HCT116 (cell line): ENCODE results near the gene RPS27A. TPM values are rescaled to one million over a fixed set of nuclear protein-coding genes. Genes with fewer than 3 reads are reported as not detected.
A peak's percentile ranks its signal among the peaks of the same experiment; 100 is the strongest.

Experiments
- ATAC-seq: fragments of 200-7000 bp; cut with Tn5 transposase; 2 replicates; pipeline ENCODE4 v1.9.1; 2020; ENCODE audit warnings: mild to moderate bottlenecking, moderate library complexity
- Bru-seq: library from RNA; stranded (reverse); fragments of 400-500 nt; gene quantifications from one replicate; lab custom pipeline; 2021; lab: Mats Ljungman, UMichigan
- BruChase-seq, 2 experiments: library from RNA; stranded (reverse); fragments of 400-500 nt; gene quantifications; one replicate each; lab custom pipeline; 2021; lab: Mats Ljungman, UMichigan
- BruUV-seq: library from RNA; stranded (reverse); fragments of 400-500 nt; replicated peaks from 2 replicates; lab custom pipeline; 2021; lab: Mats Ljungman, UMichigan
- CTCF ChIA-PET: fragments of 300-600 bp; sonication (Branson Sonifier 250); formaldehyde crosslinking; loops from one replicate; lab custom pipeline; 2021; ENCODE audit warnings: antibody characterized with exemption; lab: Charles Lee
- POLR2A ChIA-PET: fragments of 300-600, 350-600 bp; sonication (Branson Sonifier 250); formaldehyde crosslinking; loops from one replicate; lab custom pipeline; 2021; ENCODE audit warnings: antibody characterized with exemption; lab: Charles Lee
- RAD21 ChIA-PET, 2 experiments: fragments of 300-600 bp; sonication (Branson Sonifier 250); formaldehyde crosslinking; loops; one replicate each; lab custom pipeline; 2023; ENCODE audit warnings: low total read pairs in 2 of 2; ENCODE audit not compliant: uncharacterized antibody in 2 of 2, unreplicated experiment in 2 of 2, low non-redundant PET in 1 of 2; lab: Charles Lee
- DNase-seq: peaks from one replicate; pipeline ENCODE4 v3.0.0-alpha.2; 2010; ENCODE audit warnings: low read depth, low spot score
- H2AFZ ChIP-seq: fragments of 200-600 bp; shearing (Covaris generic), sonication (generic); 2 replicates; pipeline ENCODE4 v1.6.1; 2017; ENCODE audit warnings: low read depth, mixed run types, mixed read lengths, antibody characterized with exemption, low read length; ENCODE audit not compliant: poor library complexity, severe bottlenecking
- H3K27ac ChIP-seq: 2 replicates; pipeline ENCODE4 v1.5.1; 2012; ENCODE audit warnings: low read depth, low read length
- H3K27me3 ChIP-seq: fragments of 200-600 bp; sonication (generic); 2 replicates; pipeline ENCODE4 v1.6.1; 2016; ENCODE audit warnings: mixed run types, low read length, mixed read lengths; ENCODE audit not compliant: insufficient read depth
- H3K36me3 ChIP-seq, 2 experiments: fragments of 200-500 bp in 1 of 2; fragments of 200-600 bp in 1 of 2; sonication (Bioruptor generic) in 1 of 2; sonication (generic) in 1 of 2; 2 replicates each; pipeline versions ENCODE4 v1.5.1 to v1.6.1; 2014 to 2016; ENCODE audit warnings: low read length in 2 of 2, inconsistent platforms in 1 of 2, mixed read lengths in 1 of 2, mixed run types in 1 of 2; ENCODE audit not compliant: insufficient read depth in 2 of 2, control insufficient read depth in 1 of 2
- H3K4me1 ChIP-seq, 2 experiments: fragments of 200-600 bp in 1 of 2; sonication (generic) in 1 of 2; 2 replicates each; pipeline versions ENCODE4 v1.5.1 to v1.6.1; 2012 to 2017; ENCODE audit warnings: low read length in 2 of 2, inconsistent platforms in 1 of 2, mild to moderate bottlenecking in 1 of 2, mixed read lengths in 1 of 2, mixed run types in 1 of 2, moderate library complexity in 1 of 2; ENCODE audit not compliant: insufficient read depth in 2 of 2, control insufficient read depth in 1 of 2
- H3K4me2 ChIP-seq: fragments of 200-600 bp; sonication (generic); 2 replicates; pipeline ENCODE4 v1.6.1; 2017; ENCODE audit warnings: mixed run types, low read length, mixed read lengths
- H3K4me3 ChIP-seq, 2 experiments: fragments of 200-600 bp in 1 of 2; sonication (generic) in 1 of 2; replicated peaks in 1 of 2; 2 replicates each; pipeline ENCODE4 v1.5.1; 2011 to 2016; ENCODE audit warnings: low read length in 2 of 2, control low read depth in 1 of 2, low read depth in 1 of 2, mild to moderate bottlenecking in 1 of 2, mixed read lengths in 1 of 2, mixed run types in 1 of 2
- H3K79me2 ChIP-seq: fragments of 200-600 bp; sonication (generic); 2 replicates; pipeline ENCODE4 v1.6.1; 2017; ENCODE audit warnings: mild to moderate bottlenecking, mixed run types, low read length, moderate library complexity, mixed read lengths; ENCODE audit not compliant: insufficient read depth
- H3K9ac ChIP-seq: fragments of 200-600 bp; sonication (generic); 2 replicates; pipeline ENCODE4 v1.6.1; 2016; ENCODE audit warnings: low read length, mixed read lengths
- H3K9me2 ChIP-seq: fragments of 200-600 bp; sonication (generic), shearing (Covaris generic); 2 replicates; pipeline ENCODE4 v1.6.1; 2017; ENCODE audit warnings: mixed run types, mild to moderate bottlenecking, moderate library complexity; ENCODE audit not compliant: insufficient read depth
- H3K9me3 ChIP-seq, 2 experiments: fragments of 200-500 bp in 1 of 2; fragments of 200-600 bp in 1 of 2; sonication (Bioruptor generic) in 1 of 2; sonication (generic) in 1 of 2; 2 replicates each; pipeline ENCODE4 v1.6.1; 2014 to 2017; ENCODE audit warnings: low read length in 2 of 2, mixed read lengths in 2 of 2, inconsistent platforms in 1 of 2, low read depth in 1 of 2, mild to moderate bottlenecking in 1 of 2, mixed run types in 1 of 2, moderate library complexity in 1 of 2; ENCODE audit not compliant: control insufficient read depth in 1 of 2, insufficient read depth in 1 of 2
- H4K20me1 ChIP-seq: fragments of 200-600 bp; sonication (generic), shearing (Covaris generic); 2 replicates; pipeline ENCODE4 v1.6.1; 2017; ENCODE audit warnings: mixed run types, mild to moderate bottlenecking, moderate library complexity; ENCODE audit not compliant: insufficient read depth
- ATF3 ChIP-seq: IDR thresholded peaks from 2 replicates; pipeline ENCODE4 v1.6.1; 2012
- CBX3 ChIP-seq: IDR thresholded peaks from 2 replicates; pipeline ENCODE4 v1.6.1; 2012; ENCODE audit warnings: low read depth
- CEBPB ChIP-seq: IDR thresholded peaks from 2 replicates; pipeline ENCODE4 v1.6.1; 2012; ENCODE audit warnings: low read depth
- CTCF ChIP-seq, 3 experiments: fragments of 200-600 bp in 1 of 3; sonication (generic) in 1 of 3; IDR thresholded peaks in 2 of 3; conservative IDR thresholded peaks in 1 of 3; 2 replicates each; pipeline ENCODE4 v1.5.1; 2012 to 2017; ENCODE audit warnings: low read depth in 2 of 3, low read length in 2 of 3, antibody characterized with exemption in 1 of 3, borderline replicate concordance in 1 of 3, control low read depth in 1 of 3, mild to moderate bottlenecking in 1 of 3, mixed read lengths in 1 of 3, mixed run types in 1 of 3, moderate library complexity in 1 of 3; ENCODE audit not compliant: insufficient read depth in 1 of 3
- EGR1 ChIP-seq: IDR thresholded peaks from 2 replicates; pipeline ENCODE4 v1.6.1; 2012; ENCODE audit warnings: low read depth
- EZH2 ChIP-seq: fragments of 200-600 bp; sonication (generic); IDR thresholded peaks from 2 replicates; pipeline ENCODE4 v1.6.1; 2017; ENCODE audit warnings: antibody characterized with exemption, mixed run types
- EZH2phosphoT487 ChIP-seq: fragments of 200-600 bp; IDR thresholded peaks from 2 replicates; pipeline ENCODE4 v1.6.1; 2018; ENCODE audit warnings: antibody characterized with exemption, borderline replicate concordance
- JUND ChIP-seq: IDR thresholded peaks from 2 replicates; pipeline ENCODE4 v1.6.1; 2012
- MAX ChIP-seq: IDR thresholded peaks from 2 replicates; pipeline ENCODE4 v1.6.1; 2012
- POLR2A ChIP-seq: IDR thresholded peaks from 2 replicates; pipeline ENCODE4 v1.7.0; 2011; ENCODE audit warnings: borderline replicate concordance; ENCODE audit not compliant: insufficient read depth, insufficient read length; ENCODE audit errors: extremely low read depth
- RAD21 ChIP-seq: IDR thresholded peaks from 2 replicates; pipeline ENCODE4 v1.6.1; 2012; ENCODE audit warnings: low read depth, mild to moderate bottlenecking
- REST ChIP-seq: IDR thresholded peaks from 2 replicates; pipeline ENCODE4 v1.6.1; 2012; ENCODE audit warnings: low read depth
- SP1 ChIP-seq: IDR thresholded peaks from 2 replicates; pipeline ENCODE4 v1.6.1; 2012; ENCODE audit warnings: low read depth
- SRF ChIP-seq: IDR thresholded peaks from 2 replicates; pipeline ENCODE4 v1.6.1; 2012; ENCODE audit warnings: low read depth
- ZBTB33 ChIP-seq: IDR thresholded peaks from 2 replicates; pipeline ENCODE4 v1.6.1; 2011; ENCODE audit warnings: mild to moderate bottlenecking, low read length, moderate library complexity; ENCODE audit not compliant: insufficient replicate concordance; ENCODE audit errors: extremely low read depth
- ZFX ChIP-seq: fragments of 450-650 bp; IDR thresholded peaks from 2 replicates; pipeline ENCODE4 v1.6.1; 2017
- ZNF274 ChIP-seq: fragments of 200-500 bp; sonication (Bioruptor generic); IDR thresholded peaks from 2 replicates; pipeline ENCODE4 v1.6.1; 2014; ENCODE audit warnings: mild to moderate bottlenecking, low read depth, low read length, inconsistent platforms
- intact Hi-C: fragments of 100-400 bp; cut with micrococcal nuclease; formaldehyde crosslinking; loops from 2 replicates; pipeline ENCODE4 v1.10.0; 2022
- long read RNA-seq: library from polyadenylated mRNA; unstranded; transcript quantifications from one replicate; pipeline ENCODE4 v2.0.0, GENCODE V29; 2021; ENCODE audit not compliant: unreplicated experiment
- polyA plus RNA-seq: library from polyadenylated mRNA; unstranded; fragments of >200 nt; gene quantifications from 2 replicates; pipeline ENCODE4 v1.2.1, GENCODE V29; 2012; ENCODE audit warnings: missing spikeins
- total RNA-seq: library from RNA; stranded (reverse); gene quantifications from one replicate; pipeline ENCODE4 v1.2.1, GENCODE V29; 2021; ENCODE audit not compliant: unreplicated experiment

Gene RPS27A
- 1,291 TPM for total RNA-seq
- 2,139 and 2,335 TPM in 2 replicates for polyA plus RNA-seq
- Bru-seq, nascent RNA: percentile 99 among the genes with signal in this experiment
- percentile 99 among the genes with signal in this experiment for BruChase-seq, experiment 1, labeled RNA remaining after a 6-hour chase
- BruChase-seq, experiment 2, labeled RNA remaining after a 2-hour chase: percentile 99 among the genes with signal in this experiment
- long read RNA-seq, transcript RPS27A-201 (6 exons, 1,071 nt): major isoform, 773 of 1,021 reads
- long read RNA-seq, transcript RPS27A-203 (5 exons, 796 nt): minor isoform, 201 of 1,021 reads
- long read RNA-seq, partial matches to known transcripts: 20 of 1,021 reads
- long read RNA-seq, other reads (novel, unspliced or antisense): 25 of 1,021 reads

- H4K20me1 ChIP-seq: peaks cover 7% of the 10 kb centered on the region; the same call in 1 of the 2 replicates
- H3K4me3 ChIP-seq: peak within 1 kb of the TSS; percentile 77 to 91
- ATAC-seq: peak; percentile 89
- peak within 1 kb of the TSS; percentile 79 for H3K4me2 ChIP-seq
- no peaks in the 10 kb centered on the region for H3K9me2 ChIP-seq
- peak within 1 kb of the TSS; percentile 53 for H2AFZ ChIP-seq
- POLR2A ChIA-PET: interaction anchor here (0.6 to 1.0 kb wide), 3 partner anchors 31 to 181 kb away, joined by 3 read pairs; no protein-coding TSS in a partner anchor
- H3K79me2 ChIP-seq: peaks cover 68% of the 10 kb centered on the region
- H3K9me3 ChIP-seq: no peaks in the 10 kb centered on the region
- peaks cover 8 to 21% of the 10 kb centered on the region in 2 experiments for H3K4me1 ChIP-seq
- no TSS peak for BruUV-seq
- intact Hi-C loops: loop anchor here (1.0 to 2.0 kb wide), 4 partner anchors 182 to 385 kb away; partner anchors contain the start of genes PPP4R3B and RTN4
- RAD21 ChIA-PET: no interaction called here
- CTCF ChIA-PET: no interaction called here
- no peaks in the 10 kb centered on the region for H3K27me3 ChIP-seq
- peaks cover 25 to 40% of the 10 kb centered on the region in 2 experiments for H3K36me3 ChIP-seq
- DNase-seq: peak; percentile 98
- peak within 1 kb of the TSS; percentile 98 for H3K27ac ChIP-seq
- peak within 1 kb of the TSS; percentile 98 for H3K9ac ChIP-seq
- TF ChIP-seq RAD21 (no peak), JUND (no peak), SRF (no peak), EZH2 (no peak), EGR1 (peak; percentile 49; the same call in 1 of the 2 replicates), REST (no peak), CEBPB (no peak), EZH2phosphoT487 (no peak), ATF3 (no peak), POLR2A (peak; percentile 73), ZFX (peak; percentile 40; the same call in 1 of the 2 replicates), MAX (peak; percentile 72), ZNF274 (no peak), ZBTB33 (peak; percentile 33), CBX3 (no peak), SP1 (peak; percentile 53), CTCF (IDR thresholded peaks at IDR 0.05 in 2 of 3, conservative IDR thresholded peaks at IDR 0.05 in 1 of 3; ENCODE audit: borderline replicate concordance in 1 of 3, insufficient read depth in 1 of 3, low read depth in 2 of 3, low read length in 2 of 3) (no peak)
These were observed at the start of gene RPS27A, which contains the start of gene CLHC1 for GRCh38 chr2:55232084-55232862. Gene RPS27A, plus strand, starts transcription at chr2:55232688. Its CDS starts 137 bp downstream, at chr2:55232825. Gene CLHC1, minus strand, starts transcription at chr2:55232293. Its CDS starts 9,882 bp downstream, at chr2:55222411.
